ENCODE data around the gene TNFRSF8.
A peak's percentile ranks its signal among the peaks of the same experiment; 100 is the strongest.

TNFRSF8 gene

DNA sequence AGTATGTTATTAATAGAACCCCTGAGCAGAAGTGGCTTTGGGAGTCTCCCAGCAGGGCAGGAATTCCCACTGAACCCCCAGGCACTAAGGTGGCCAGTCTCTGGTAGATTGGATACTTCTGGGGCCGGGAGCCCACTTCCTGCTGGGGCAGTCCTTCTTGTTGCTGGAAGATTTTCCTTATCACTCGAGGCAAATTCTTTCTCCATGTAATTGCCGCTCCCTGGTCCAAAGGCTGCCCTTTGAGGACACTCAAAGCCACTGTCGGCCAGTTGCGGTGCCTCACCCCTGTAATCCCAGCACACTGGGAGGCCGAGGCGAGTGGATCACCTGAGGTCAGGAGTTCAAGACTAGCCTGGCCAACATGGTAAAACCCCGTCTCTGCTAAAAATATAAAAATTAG is 81.1 kb downstream of the TNFRSF8 start:
- ATAC-seq (ENCODE audit: low read depth) (no peak), DNase-seq (ENCODE audit: low spot score) (no peak)
- H3K4me3 ChIP-seq (ENCODE audit: severe bottlenecking) = no peak overlapping the region
- H3K4me1 ChIP-seq (ENCODE audit: insufficient read depth, poor library complexity, severe bottlenecking) = peaks cover 12% of the 10 kb centered on the region
- H3K27me3 ChIP-seq (ENCODE audit: insufficient read depth, poor library complexity, severe bottlenecking) = no peaks in the 10 kb centered on the region
- no peaks in the 10 kb centered on the region for H3K36me3 ChIP-seq (ENCODE audit: low read depth)
- H3K27ac ChIP-seq (ENCODE audit: poor library complexity, severe bottlenecking) = peak overlapping the region; percentile 59
- TF ChIP-seq CTCF (IDR thresholded peaks at IDR 0.05; ENCODE audit: poor library complexity, severe bottlenecking) = no peak
- no peaks in the 10 kb centered on the region for H3K9me3 ChIP-seq (ENCODE audit: severe bottlenecking)

DNA sequence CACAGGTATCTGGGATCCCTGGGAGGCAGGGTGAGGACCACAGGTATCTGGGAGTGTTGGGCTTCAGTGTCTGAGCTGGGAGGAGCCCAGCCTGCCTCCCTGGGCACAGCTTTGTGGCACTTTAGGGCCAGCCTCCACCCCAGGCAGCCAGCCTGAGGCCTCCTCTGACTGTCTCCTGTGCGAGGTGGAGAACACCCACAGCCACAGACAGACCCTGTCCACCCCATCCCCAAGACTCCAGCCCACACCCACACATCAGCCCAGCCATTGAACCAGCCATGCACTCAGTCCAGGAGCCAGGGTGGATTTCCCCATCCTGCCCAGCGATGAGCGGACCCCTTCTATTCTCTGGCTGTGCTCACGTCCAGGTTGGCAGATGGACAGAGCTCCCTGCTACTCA is 81.9 kb downstream of the TNFRSF8 start:
- TF ChIP-seq CTCF (IDR thresholded peaks at IDR 0.05; ENCODE audit: poor library complexity, severe bottlenecking) = no peak
- Histone ChIP-seq H3K27me3 (ENCODE audit: insufficient read depth, poor library complexity, severe bottlenecking) (no peaks in the 10 kb centered on the region), H3K4me3 (ENCODE audit: severe bottlenecking) (no peak overlapping the region), H3K36me3 (ENCODE audit: low read depth) (no peaks in the 10 kb centered on the region), H3K4me1 (ENCODE audit: insufficient read depth, poor library complexity, severe bottlenecking) (peaks cover 12% of the 10 kb centered on the region), H3K27ac (ENCODE audit: poor library complexity, severe bottlenecking) (no peak overlapping the region), H3K9me3 (ENCODE audit: severe bottlenecking) (no peaks in the 10 kb centered on the region)
- no peak for DNase-seq (ENCODE audit: low spot score)
- no peak for ATAC-seq (ENCODE audit: low read depth)

- Histone ChIP-seq H3K27ac (ENCODE audit: poor library complexity, severe bottlenecking) (no peak overlapping the region), H3K27me3 (ENCODE audit: insufficient read depth, poor library complexity, severe bottlenecking) (no peaks in the 10 kb centered on the region), H3K4me3 (ENCODE audit: severe bottlenecking) (no peak overlapping the region), H3K4me1 (ENCODE audit: insufficient read depth, poor library complexity, severe bottlenecking) (peaks cover 12% of the 10 kb centered on the region), H3K36me3 (ENCODE audit: low read depth) (no peaks in the 10 kb centered on the region), H3K9me3 (ENCODE audit: severe bottlenecking) (no peaks in the 10 kb centered on the region)
- TF ChIP-seq CTCF (IDR thresholded peaks at IDR 0.05; ENCODE audit: poor library complexity, severe bottlenecking) = no peak
- DNase-seq (ENCODE audit: low spot score) = no peak
- no peak for ATAC-seq (ENCODE audit: low read depth)
Measured at GRCh38 chr1:12145616-12146342, 82.7 kb downstream of the TNFRSF8 start.

DNA sequence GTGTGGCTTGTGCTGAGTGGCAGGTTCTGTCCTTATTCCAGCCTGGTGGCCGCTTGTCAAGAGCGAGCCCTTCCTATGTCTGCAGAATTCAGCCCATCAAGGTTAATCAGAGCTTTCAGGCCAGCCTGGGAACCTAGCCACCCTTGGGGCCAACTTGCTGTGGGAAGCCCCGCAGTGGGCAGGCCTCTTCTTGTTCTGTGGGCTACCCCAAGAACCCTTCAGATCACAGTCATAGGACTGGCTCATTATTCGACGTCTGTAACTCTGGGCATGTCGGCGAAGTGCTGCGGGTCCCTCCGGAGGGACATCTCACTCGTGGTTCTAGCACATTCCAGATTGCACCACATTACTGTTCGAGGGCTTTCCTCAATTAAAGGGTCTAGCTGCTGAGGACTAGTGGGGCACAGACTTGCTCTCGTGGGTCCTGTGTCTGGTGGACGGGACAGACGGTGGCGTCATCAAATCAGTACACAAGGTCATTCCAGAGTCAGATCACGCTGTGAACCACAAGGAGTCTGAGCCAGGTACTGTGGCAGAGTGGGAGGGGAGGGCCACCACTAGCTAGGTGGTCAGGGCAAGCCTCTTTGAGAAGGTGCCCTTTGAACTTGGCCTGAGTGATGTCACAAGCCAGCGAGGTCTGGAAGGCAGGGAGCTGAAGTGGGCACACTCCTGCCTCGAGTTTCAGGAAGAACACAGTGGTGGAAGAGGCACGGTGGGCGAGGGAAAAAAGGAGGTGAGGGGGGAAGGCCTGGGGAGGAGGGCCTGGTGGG is 83.4 kb downstream of the TNFRSF8 start:
- Histone ChIP-seq H3K4me1 (ENCODE audit: insufficient read depth, poor library complexity, severe bottlenecking) (peaks cover 12% of the 10 kb centered on the region), H3K4me3 (ENCODE audit: severe bottlenecking) (no peak overlapping the region), H3K27ac (ENCODE audit: poor library complexity, severe bottlenecking) (no peak overlapping the region), H3K9me3 (ENCODE audit: severe bottlenecking) (no peaks in the 10 kb centered on the region), H3K27me3 (ENCODE audit: insufficient read depth, poor library complexity, severe bottlenecking) (no peaks in the 10 kb centered on the region), H3K36me3 (ENCODE audit: low read depth) (no peaks in the 10 kb centered on the region)
- no peak for ATAC-seq (ENCODE audit: low read depth)
- DNase-seq (ENCODE audit: low spot score) = no peak
- no peak for TF ChIP-seq CTCF (IDR thresholded peaks at IDR 0.05; ENCODE audit: poor library complexity, severe bottlenecking)

Measured in RWPE2 (cell line).